Tibial nerve (tissue), 3 donors: ENCODE results near the gene STK16.

Experiments
- CTCF ChIP-seq, 5 experiments: fragments of 200-600 bp in 3 of 5; fragments of 450-650 bp in 2 of 5; sonication (generic) in 3 of 5; IDR thresholded peaks; one replicate each; pipeline ENCODE4 v1.5.1; 2016 to 2019; ENCODE audit warnings: antibody characterized with exemption in 5 of 5, mild to moderate bottlenecking in 3 of 5, moderate library complexity in 2 of 5
- POLR2A ChIP-seq, 2 donors: fragments of 450-650 bp; IDR thresholded peaks; one replicate each; pipeline ENCODE4 v1.6.1; 2017; ENCODE audit warnings: antibody characterized with exemption in 2 of 2, mild to moderate bottlenecking in 2 of 2, moderate library complexity in 2 of 2

DNA sequence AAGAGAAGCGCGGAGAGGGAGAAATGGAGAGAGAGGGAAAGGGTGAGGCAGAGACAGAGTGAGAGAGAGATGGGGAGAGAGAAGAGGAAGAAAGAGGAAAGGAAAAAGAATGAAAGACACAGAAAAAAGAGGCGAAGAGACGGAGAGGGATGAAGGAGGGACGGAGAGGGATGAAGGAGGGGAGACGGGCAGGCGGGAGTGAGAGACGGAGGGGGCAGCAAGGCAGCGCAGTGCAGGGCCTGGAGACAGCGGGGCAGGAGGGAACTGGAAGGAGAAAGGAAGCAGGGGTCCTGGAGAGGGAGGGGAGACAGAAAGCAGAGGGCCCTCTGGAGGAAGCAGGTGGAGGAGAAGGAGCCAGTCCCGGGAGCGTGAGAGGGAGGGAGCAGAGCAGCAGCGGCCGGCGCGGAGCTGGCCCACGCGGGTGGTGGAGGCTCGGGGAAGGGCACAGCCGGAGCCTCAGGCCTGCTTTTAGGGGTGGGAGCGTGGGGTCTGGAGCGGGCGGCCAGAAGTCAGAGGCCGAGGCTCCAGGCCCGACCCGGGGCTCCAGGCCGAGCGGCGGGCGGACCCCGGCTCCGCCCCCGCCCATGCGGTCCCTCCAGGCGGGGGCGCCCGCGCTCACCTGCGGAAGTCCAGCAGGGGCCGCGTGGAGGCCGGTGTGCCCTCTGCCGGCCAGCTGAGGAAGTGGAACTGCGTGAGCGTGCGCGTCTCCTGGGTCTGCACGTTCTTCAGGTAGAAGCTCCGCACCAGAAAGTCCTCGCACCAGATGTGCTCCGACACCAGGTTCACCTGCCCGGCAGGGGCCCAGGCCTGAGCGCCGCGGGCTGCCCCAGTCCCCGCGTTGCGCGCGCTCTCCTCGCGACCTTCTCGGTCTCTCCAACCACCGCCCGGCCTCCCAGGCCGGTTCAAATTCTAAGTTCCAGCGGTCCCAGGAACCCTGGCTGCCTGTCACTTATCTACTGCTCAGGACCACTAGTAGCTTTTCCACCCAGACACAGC, 49.4 kb downstream of the STK16 start:
- TF ChIP-seq CTCF (IDR thresholded peaks at IDR 0.05) = peak; percentile 99 to 100 (median 100)
- TF ChIP-seq POLR2A (IDR thresholded peaks at IDR 0.05) = peak; percentile 11 to 82
